Type B pancreatic cell (in vitro differentiated cells): ENCODE measurements around the gene TRIP11. TPM values are rescaled to one million over a fixed set of nuclear protein-coding genes. Genes with fewer than 3 reads are reported as not detected.

Experiments
- DNase-seq: peaks from one replicate; pipeline ENCODE4 v3.0.0; 2021; ENCODE audit warnings: mixed read lengths; ENCODE audit not compliant: unreplicated experiment; ENCODE audit errors: extremely low spot score
- H3K27ac Mint-ChIP-seq: 2 replicates; pipeline ENCODE4 v1.8.0; 2021; ENCODE audit warnings: mild to moderate bottlenecking, mixed read lengths
- H3K27me3 Mint-ChIP-seq: 2 replicates; pipeline ENCODE4 v1.8.0; 2021; ENCODE audit warnings: mixed read lengths
- H3K36me3 Mint-ChIP-seq: 2 replicates; pipeline ENCODE4 v1.8.0; 2021; ENCODE audit warnings: mixed read lengths
- H3K4me1 Mint-ChIP-seq: one replicate; pipeline ENCODE4 v1.8.0; 2021; ENCODE audit warnings: mixed read lengths; ENCODE audit not compliant: unreplicated experiment
- H3K4me3 Mint-ChIP-seq: 2 replicates; pipeline ENCODE4 v1.8.0; 2021; ENCODE audit warnings: mild to moderate bottlenecking, mixed read lengths
- H3K9me3 Mint-ChIP-seq: 2 replicates; pipeline ENCODE4 v1.8.0; 2021; ENCODE audit warnings: mixed read lengths
- CTCF ChIP-seq: fragments of 200-600 bp; sonication (generic); conservative IDR thresholded peaks from 2 replicates; pipeline ENCODE4 v1.5.0; 2021; ENCODE audit warnings: antibody characterized with exemption, mild to moderate bottlenecking
- total RNA-seq: library from RNA; stranded (reverse); gene quantifications from 2 replicates; pipeline ENCODE4 v1.2.1, GENCODE V29; 2021; ENCODE audit warnings: low replicate concordance

TRIP11 gene
- total RNA-seq, 1 donor from 2014 or later, result 61.8 TPM

DNA sequence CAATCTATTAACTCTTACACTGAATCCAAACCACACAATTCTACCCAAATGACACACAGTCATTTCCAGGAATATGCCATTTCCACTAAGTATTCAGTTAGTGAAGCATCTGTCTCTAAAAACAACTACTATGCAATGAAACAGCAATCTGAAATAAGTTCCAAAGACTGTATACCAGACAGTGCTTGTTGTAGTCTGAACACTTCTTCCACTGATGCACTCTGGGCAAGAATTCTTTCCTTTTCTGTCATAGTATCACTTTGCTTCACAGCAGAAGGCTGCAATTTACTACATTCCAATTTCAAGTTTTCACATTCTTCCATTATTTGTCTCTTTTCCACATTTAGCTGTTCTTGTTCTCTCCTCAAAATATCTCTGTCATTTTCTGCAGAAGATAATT is 25.8 kb downstream of the TRIP11 start:
- no peak for TF ChIP-seq CTCF
- no peak for DNase-seq
- Mint-ChIP-seq H3K27ac (no peak overlapping the region), H3K9me3 (no peaks in the 10 kb centered on the region), H3K36me3 (peaks cover 15% of the 10 kb centered on the region), H3K4me1 (peaks cover 4% of the 10 kb centered on the region), H3K27me3 (no peaks in the 10 kb centered on the region), H3K4me3 (no peak overlapping the region)

DNA sequence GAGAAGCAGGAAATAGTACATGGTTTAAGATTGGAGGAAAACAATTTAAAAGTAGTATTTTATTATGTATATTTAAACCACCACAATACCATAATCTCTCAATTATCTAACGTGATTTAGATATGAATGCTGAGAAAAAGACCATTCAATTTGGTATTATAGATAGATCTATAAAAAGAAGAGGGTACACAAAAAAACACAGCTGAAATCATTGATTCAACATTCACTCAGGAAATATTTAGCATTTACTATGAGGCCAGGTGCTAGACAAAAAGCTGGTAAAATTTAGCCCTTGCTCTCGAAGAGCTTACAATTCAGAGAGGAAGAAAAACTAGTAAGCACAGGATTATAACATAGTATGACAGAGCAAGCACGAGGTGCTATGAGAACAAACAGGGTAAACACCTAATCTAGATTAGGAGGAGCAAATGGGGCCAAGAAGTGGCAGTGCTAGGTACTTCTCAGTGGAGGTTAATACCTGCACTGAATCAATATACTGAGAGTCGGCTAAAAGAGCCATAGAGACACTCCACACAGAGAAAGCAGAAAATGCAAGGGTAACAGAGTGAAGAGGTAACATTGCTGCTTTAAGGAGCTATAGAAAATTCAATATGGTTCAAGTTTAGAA is 27.6 kb downstream of the TRIP11 start:
- Mint-ChIP-seq H3K36me3 (peaks cover 23% of the 10 kb centered on the region), H3K27ac (peak overlapping the region; percentile 3), H3K4me3 (no peak overlapping the region), H3K27me3 (no peaks in the 10 kb centered on the region), H3K9me3 (no peaks in the 10 kb centered on the region), H3K4me1 (peaks cover 4% of the 10 kb centered on the region)
- no peak for DNase-seq
- no peak for TF ChIP-seq CTCF

- TF ChIP-seq CTCF, result no peak
These were observed 29.2 kb downstream of the TRIP11 start for GRCh38 chr14:92010644-92011043.

DNA sequence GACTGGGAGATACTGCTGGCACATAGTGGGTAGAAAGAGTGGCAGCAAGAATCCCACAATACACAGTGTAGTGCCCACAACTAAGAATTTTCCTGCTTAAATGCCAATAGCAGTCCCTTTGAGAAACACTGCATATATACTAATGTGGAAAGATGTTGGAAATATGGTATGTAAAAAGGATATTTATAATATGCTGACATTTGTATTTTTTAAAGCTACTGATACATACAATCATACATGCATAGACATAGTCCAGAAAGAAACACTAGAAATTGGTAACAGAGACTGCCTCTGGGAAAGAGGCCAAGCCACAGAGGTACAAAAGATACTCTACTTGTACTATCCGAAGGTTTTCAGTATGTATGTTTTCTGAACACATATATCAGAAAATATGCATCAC is 30.3 kb downstream of the TRIP11 start:
- no peak overlapping the region for H3K4me3 Mint-ChIP-seq
- DNase-seq, result no peak
- H3K27me3 Mint-ChIP-seq, result no peaks in the 10 kb centered on the region
- peaks cover 4% of the 10 kb centered on the region for H3K4me1 Mint-ChIP-seq
- H3K36me3 Mint-ChIP-seq, result peaks cover 33% of the 10 kb centered on the region
- no peak overlapping the region for H3K27ac Mint-ChIP-seq
- H3K9me3 Mint-ChIP-seq, result no peaks in the 10 kb centered on the region
- TF ChIP-seq CTCF, result no peak

More at GRCh38 chr14:92010644-92011043, 29.2 kb downstream of the TRIP11 start:
- no peak overlapping the region for H3K4me3 Mint-ChIP-seq
- H3K27ac Mint-ChIP-seq, result no peak overlapping the region
- H3K27me3 Mint-ChIP-seq, result no peaks in the 10 kb centered on the region
- no peaks in the 10 kb centered on the region for H3K9me3 Mint-ChIP-seq
- peaks cover 4% of the 10 kb centered on the region for H3K4me1 Mint-ChIP-seq
- no peak for DNase-seq
- peaks cover 23% of the 10 kb centered on the region for H3K36me3 Mint-ChIP-seq

- Mint-ChIP-seq H3K9me3 (no peaks in the 10 kb centered on the region), H3K4me3 (no peak overlapping the region), H3K36me3 (peaks cover 33% of the 10 kb centered on the region), H3K27ac (no peak overlapping the region), H3K27me3 (no peaks in the 10 kb centered on the region), H3K4me1 (no peaks in the 10 kb centered on the region)
- TF ChIP-seq CTCF, result no peak
- no peak for DNase-seq
These were observed 34.8 kb downstream of the TRIP11 start for GRCh38 chr14:92005019-92005418.
